Stimulated activated naive CD8-positive, alpha-beta T cell treated with anti-CD3 and anti-CD28 coated beads, Interleukin-15, Interleukin-2, amounts not matched to agents 100 ng/mL and 50 ng/mL, for 24 hours (primary cell): Measurements from ENCODE around the gene PLN.

Source experiments
- H3K27ac Mint-ChIP-seq: one replicate; pipeline ENCODE4 v1.8.0; 2021; ENCODE audit warnings: mild to moderate bottlenecking, mixed read lengths
- H3K27me3 Mint-ChIP-seq: one replicate; pipeline ENCODE4 v1.8.0; 2021; ENCODE audit warnings: mixed read lengths
- H3K36me3 Mint-ChIP-seq: one replicate; pipeline ENCODE4 v1.8.0; 2021; ENCODE audit warnings: low read depth, mixed read lengths
- H3K4me1 Mint-ChIP-seq: one replicate; pipeline ENCODE4 v1.8.0; 2021; ENCODE audit warnings: low read depth, mixed read lengths
- H3K4me3 Mint-ChIP-seq: one replicate; pipeline ENCODE4 v1.8.0; 2021; ENCODE audit warnings: mild to moderate bottlenecking, mixed read lengths
- H3K9me3 Mint-ChIP-seq: one replicate; pipeline ENCODE4 v1.8.0; 2021; ENCODE audit warnings: mixed read lengths

PLN gene

GRCh38 chr6:118554698-118555097 is 6.6 kb downstream of the PLN start:
- H3K9me3 Mint-ChIP-seq = no peaks in the 10 kb centered on the region
- no peaks in the 10 kb centered on the region for H3K27me3 Mint-ChIP-seq
- H3K36me3 Mint-ChIP-seq = peaks cover 32% of the 10 kb centered on the region
- H3K4me1 Mint-ChIP-seq = peaks cover 33% of the 10 kb centered on the region
- H3K4me3 Mint-ChIP-seq = no peak overlapping the region
- no peak overlapping the region for H3K27ac Mint-ChIP-seq

DNA sequence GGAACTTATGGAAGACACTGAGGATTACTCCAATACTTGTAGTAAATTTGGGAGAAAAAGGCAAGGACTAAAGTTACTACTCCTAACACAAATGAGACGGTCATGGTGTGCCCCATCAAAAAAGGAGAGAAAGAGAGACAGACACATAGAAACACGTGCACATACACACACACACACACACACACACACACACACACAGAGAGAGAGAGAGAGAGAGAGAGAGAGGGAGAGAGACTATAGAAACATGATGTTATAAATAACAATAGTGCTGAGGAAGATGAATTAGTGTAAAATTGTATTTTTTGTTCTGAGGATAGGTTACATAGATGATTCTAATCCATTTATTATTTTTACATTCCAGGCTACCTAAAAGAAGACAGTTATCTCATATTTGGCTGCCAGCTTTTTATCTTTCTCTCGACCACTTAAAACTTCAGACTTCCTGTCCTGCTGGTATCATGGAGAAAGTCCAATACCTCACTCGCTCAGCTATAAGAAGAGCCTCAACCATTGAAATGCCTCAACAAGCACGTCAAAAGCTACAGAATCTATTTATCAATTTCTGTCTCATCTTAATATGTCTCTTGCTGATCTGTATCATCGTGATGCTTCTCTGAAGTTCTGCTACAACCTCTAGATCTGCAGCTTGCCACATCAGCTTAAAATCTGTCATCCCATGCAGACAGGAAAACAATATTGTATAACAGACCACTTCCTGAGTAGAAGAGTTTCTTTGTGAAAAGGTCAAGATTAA is 10.5 kb downstream of the PLN start:
- Mint-ChIP-seq H3K27me3 (no peaks in the 10 kb centered on the region), H3K4me1 (peaks cover 34% of the 10 kb centered on the region), H3K36me3 (peaks cover 45% of the 10 kb centered on the region), H3K27ac (peak overlapping the region; percentile 90), H3K4me3 (peak overlapping the region; percentile 67), H3K9me3 (no peaks in the 10 kb centered on the region)

DNA sequence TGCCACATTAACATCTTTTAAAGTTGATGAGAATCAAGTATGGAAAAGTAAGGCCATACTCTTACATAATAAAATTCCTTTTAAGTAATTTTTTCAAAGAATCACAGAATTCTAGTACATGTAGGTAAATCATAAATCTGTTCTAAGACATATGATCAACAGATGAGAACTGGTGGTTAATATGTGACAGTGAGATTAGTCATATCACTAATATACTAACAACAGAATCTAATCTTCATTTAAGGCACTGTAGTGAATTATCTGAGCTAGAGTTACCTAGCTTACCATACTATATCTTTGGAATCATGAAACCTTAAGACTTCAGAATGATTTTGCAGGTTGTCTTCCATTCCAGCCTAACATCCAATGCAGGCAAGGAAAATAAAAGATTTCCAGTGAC is 11.6 kb downstream of the PLN start:
- no peak overlapping the region for H3K27ac Mint-ChIP-seq
- no peaks in the 10 kb centered on the region for H3K9me3 Mint-ChIP-seq
- no peak overlapping the region for H3K4me3 Mint-ChIP-seq
- H3K27me3 Mint-ChIP-seq = no peaks in the 10 kb centered on the region
- peaks cover 34% of the 10 kb centered on the region for H3K4me1 Mint-ChIP-seq
- H3K36me3 Mint-ChIP-seq = peaks cover 42% of the 10 kb centered on the region

- Mint-ChIP-seq H3K27ac (no peak overlapping the region), H3K4me3 (no peak overlapping the region), H3K4me1 (peaks cover 40% of the 10 kb centered on the region), H3K9me3 (no peaks in the 10 kb centered on the region), H3K27me3 (no peaks in the 10 kb centered on the region), H3K36me3 (peaks cover 36% of the 10 kb centered on the region)
Measured at GRCh38 chr6:118562248-118562647, 14.2 kb downstream of the PLN start.

GRCh38 chr6:118562959-118563358 is 14.9 kb downstream of the PLN start:
- Mint-ChIP-seq H3K27me3 (no peaks in the 10 kb centered on the region), H3K4me1 (peaks cover 34% of the 10 kb centered on the region), H3K36me3 (peaks cover 32% of the 10 kb centered on the region), H3K4me3 (no peak overlapping the region), H3K27ac (no peak overlapping the region), H3K9me3 (no peaks in the 10 kb centered on the region)

DNA sequence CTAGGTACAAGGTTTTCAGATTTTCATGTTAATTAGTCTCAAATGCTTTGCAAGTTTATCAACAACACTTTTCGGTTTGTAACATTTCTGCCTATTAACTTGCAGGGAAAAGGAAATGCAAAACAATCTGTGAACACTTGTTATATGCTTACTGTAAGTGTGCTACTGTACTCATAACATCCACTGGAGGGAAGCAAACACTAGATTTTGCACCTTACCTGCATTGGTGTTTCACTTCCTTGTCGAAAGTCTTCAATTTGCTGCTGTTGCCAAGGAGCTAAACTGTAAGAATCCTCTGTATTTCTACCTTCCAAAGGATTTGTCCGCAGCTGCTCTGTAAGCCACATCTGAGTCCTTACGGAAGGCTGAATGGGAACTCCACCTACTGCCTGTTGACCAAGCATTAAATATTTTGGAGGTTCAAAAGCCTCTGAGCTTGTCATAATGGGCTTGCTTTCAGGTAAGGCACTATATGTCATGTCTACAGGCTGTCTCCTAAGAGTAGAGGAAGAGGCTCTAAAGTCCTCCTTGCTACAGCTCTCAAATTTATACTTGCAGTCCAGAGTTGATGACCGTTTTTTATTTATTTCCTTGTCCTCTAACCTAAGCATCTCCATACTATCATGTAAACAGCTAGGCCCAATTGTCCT is 17.3 kb downstream of the PLN start:
- Mint-ChIP-seq H3K4me3 (no peak overlapping the region), H3K27ac (peak overlapping the region; percentile 65), H3K9me3 (no peaks in the 10 kb centered on the region), H3K36me3 (peaks cover 20% of the 10 kb centered on the region), H3K27me3 (no peaks in the 10 kb centered on the region), H3K4me1 (peaks cover 12% of the 10 kb centered on the region)

GRCh38 chr6:118567974-118568373 is 19.9 kb downstream of the PLN start:
- no peaks in the 10 kb centered on the region for H3K27me3 Mint-ChIP-seq
- H3K4me3 Mint-ChIP-seq = no peak overlapping the region
- peaks cover 14% of the 10 kb centered on the region for H3K4me1 Mint-ChIP-seq
- H3K27ac Mint-ChIP-seq = no peak overlapping the region
- peaks cover 15% of the 10 kb centered on the region for H3K36me3 Mint-ChIP-seq
- no peaks in the 10 kb centered on the region for H3K9me3 Mint-ChIP-seq

DNA sequence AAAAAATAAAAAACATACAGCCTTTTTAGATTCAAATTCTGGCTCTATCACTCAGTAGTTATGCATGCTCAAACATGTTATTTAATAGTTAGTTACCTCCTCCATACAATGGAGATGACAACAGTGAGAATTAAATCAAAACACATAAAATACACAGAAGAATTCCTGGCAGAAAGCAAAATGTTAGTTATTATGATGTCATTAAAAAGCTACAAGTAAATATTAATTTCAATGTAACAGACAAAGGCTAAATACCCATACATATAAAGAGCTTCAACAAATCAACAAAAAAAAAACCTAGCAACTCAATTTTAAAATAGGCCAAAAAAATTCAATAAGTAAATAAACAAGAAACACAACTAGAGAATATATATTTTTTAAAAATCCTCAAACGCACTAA is 21.4 kb downstream of the PLN start:
- Mint-ChIP-seq H3K9me3 (peaks cover 8% of the 10 kb centered on the region), H3K27ac (no peak overlapping the region), H3K27me3 (no peaks in the 10 kb centered on the region), H3K36me3 (peaks cover 25% of the 10 kb centered on the region), H3K4me3 (no peak overlapping the region), H3K4me1 (peaks cover 14% of the 10 kb centered on the region)

- Mint-ChIP-seq H3K9me3 (peaks cover 22% of the 10 kb centered on the region), H3K36me3 (peaks cover 30% of the 10 kb centered on the region), H3K27me3 (no peaks in the 10 kb centered on the region), H3K4me3 (no peak overlapping the region), H3K4me1 (peaks cover 7% of the 10 kb centered on the region), H3K27ac (no peak overlapping the region)
Measured at GRCh38 chr6:118571121-118571520, 23.0 kb downstream of the PLN start.

GRCh38 chr6:118574051-118574865 is 26.2 kb downstream of the PLN start:
- H3K27me3 Mint-ChIP-seq = no peaks in the 10 kb centered on the region
- H3K27ac Mint-ChIP-seq = peak overlapping the region; percentile 37
- peaks cover 36% of the 10 kb centered on the region for H3K9me3 Mint-ChIP-seq
- peaks cover 7% of the 10 kb centered on the region for H3K4me1 Mint-ChIP-seq
- H3K36me3 Mint-ChIP-seq = peaks cover 59% of the 10 kb centered on the region
- H3K4me3 Mint-ChIP-seq = no peak overlapping the region

DNA sequence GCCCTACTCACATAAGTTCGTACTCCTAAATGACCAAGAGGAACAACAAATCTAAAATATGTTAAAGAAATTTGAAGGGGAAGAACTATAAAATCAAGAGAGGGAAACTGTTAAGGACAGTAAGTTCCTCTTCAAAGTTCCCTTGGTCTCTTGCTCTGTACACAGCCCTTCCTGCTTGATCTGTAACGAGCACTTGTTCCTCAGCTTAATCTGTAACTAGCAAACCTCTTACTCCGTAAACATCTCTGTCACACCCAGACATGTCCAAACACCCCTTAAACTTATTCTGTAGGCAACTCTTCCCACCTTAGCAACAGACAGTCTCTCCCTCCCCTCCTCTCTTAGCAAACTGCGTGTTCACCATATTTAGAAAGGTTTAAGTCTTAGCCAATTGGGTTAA is 29.9 kb downstream of the PLN start:
- Mint-ChIP-seq H3K9me3 (peaks cover 48% of the 10 kb centered on the region), H3K36me3 (peaks cover 90% of the 10 kb centered on the region), H3K27ac (no peak overlapping the region), H3K4me1 (peaks cover 3% of the 10 kb centered on the region), H3K27me3 (no peaks in the 10 kb centered on the region), H3K4me3 (no peak overlapping the region)

DNA sequence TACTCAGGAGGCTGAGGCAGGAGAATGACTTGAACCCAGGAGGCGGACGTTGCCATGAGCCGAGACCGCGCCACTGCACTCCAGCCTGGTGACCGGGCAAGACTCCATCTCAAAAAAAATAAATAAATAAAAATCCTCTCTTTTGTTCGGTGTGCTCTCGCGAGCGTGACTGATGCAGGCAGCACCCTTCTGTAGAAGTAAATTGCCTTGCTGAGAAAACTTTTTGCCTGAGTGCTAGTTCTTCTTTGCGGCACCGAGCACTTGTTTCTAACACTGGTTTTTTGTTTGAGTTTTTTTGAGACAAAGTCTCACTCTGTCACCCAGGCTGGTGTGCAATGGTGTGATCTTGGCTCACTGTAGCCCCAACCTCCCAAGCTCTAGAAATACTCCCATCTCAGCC is 30.5 kb downstream of the PLN start:
- Mint-ChIP-seq H3K4me1 (peaks cover 3% of the 10 kb centered on the region), H3K4me3 (no peak overlapping the region), H3K9me3 (peaks cover 48% of the 10 kb centered on the region), H3K36me3 (peaks cover 86% of the 10 kb centered on the region), H3K27ac (no peak overlapping the region), H3K27me3 (no peaks in the 10 kb centered on the region)

- Mint-ChIP-seq H3K4me1 (peaks cover 3% of the 10 kb centered on the region), H3K27ac (no peak overlapping the region), H3K4me3 (no peak overlapping the region), H3K36me3 (peaks cover 74% of the 10 kb centered on the region), H3K9me3 (peaks cover 37% of the 10 kb centered on the region), H3K27me3 (no peaks in the 10 kb centered on the region)
Measured at GRCh38 chr6:118579786-118580185, 31.7 kb downstream of the PLN start.

- no peak overlapping the region for H3K4me3 Mint-ChIP-seq
- H3K9me3 Mint-ChIP-seq = peaks cover 29% of the 10 kb centered on the region
- peaks cover 3% of the 10 kb centered on the region for H3K4me1 Mint-ChIP-seq
- peaks cover 68% of the 10 kb centered on the region for H3K36me3 Mint-ChIP-seq
- no peaks in the 10 kb centered on the region for H3K27me3 Mint-ChIP-seq
- H3K27ac Mint-ChIP-seq = peak overlapping the region; percentile 36
Measured at GRCh38 chr6:118580585-118581419, 32.7 kb downstream of the PLN start.
